Gastrocnemius medialis (tissue), 4 donors: Measurements from ENCODE around the gene PAN2.
A peak's percentile ranks its signal among the peaks of the same experiment; 100 is the strongest.

Experiments
- CTCF ChIP-seq, 5 experiments: fragments of 450-650 bp in 3 of 5; fragments of 200-600 bp in 2 of 5; sonication (generic) in 2 of 5; IDR thresholded peaks in 4 of 5; conservative IDR thresholded peaks in 1 of 5; 1 replicate in 4 of 5; 2 replicates in 1 of 5; pipeline ENCODE4 v1.5.1; 2016 to 2019; ENCODE audit warnings: antibody characterized with exemption in 5 of 5, mild to moderate bottlenecking in 3 of 5, moderate library complexity in 3 of 5
- POLR2A ChIP-seq, 2 donors: fragments of 450-650 bp; IDR thresholded peaks; one replicate each; pipeline ENCODE4 v1.6.1; 2017; ENCODE audit warnings: antibody characterized with exemption in 2 of 2, mild to moderate bottlenecking in 2 of 2, moderate library complexity in 2 of 2

GRCh38 chr12:56271031-56271430, 62.8 kb downstream of the PAN2 start:
- TF ChIP-seq CTCF (IDR thresholded peaks at IDR 0.05 in 4 of 5, conservative IDR thresholded peaks at IDR 0.05 in 1 of 5) (peak; percentile 21 to 58 (median 36)), POLR2A (IDR thresholded peaks at IDR 0.05) (peak; percentile 78 to 88)
